HG03060 (cell line): ENCODE measurements around the gene MYZAP.

ENCODE experiments used
- ATAC-seq: cut with Tn5 transposase; IDR thresholded peaks from one replicate; pipeline ENCODE4 v1.9.1; 2021; ENCODE audit warnings: low read depth, moderate number of reproducible peaks; ENCODE audit not compliant: unreplicated experiment

MYZAP gene

DNA sequence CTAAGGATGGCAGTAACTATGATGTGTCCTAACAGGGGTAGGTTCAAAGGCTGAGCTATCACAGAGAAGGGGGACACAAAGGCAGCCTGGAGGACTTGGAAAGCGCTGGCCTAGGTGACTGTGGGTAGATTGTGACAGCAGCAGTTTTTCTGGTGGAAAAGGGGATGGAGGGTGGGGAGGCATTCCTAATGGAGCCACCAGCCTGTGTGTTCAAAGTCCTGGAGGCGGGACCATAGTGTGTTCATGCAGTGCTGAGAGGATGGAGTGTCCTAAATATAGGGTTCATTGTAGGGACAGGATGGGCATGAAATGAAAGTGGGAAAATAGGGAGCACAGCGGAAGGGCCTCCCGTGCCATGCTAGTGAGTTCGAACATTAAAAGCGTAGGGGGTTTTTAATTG is 63.3 kb downstream of the MYZAP start:
- ATAC-seq: no peak

DNA sequence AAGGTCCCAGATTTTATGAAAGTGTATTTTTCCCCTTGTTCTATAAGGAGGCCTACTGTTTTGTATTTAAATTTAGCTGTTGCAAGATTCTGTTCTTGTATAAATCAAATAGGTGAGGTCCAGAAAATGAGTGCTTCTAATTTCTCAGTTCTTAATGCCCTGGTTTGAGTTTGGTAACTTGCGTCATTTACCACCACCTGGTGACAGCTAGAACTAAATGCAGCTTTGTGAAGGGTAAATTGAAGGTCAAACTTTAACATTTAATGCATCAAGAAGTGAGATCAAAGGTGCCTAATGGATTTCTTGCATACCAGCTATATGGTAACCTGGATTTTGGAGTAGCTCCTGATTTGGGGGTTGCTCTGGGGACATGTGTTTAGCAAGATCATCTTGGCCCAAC is 64.1 kb downstream of the MYZAP start:
- ATAC-seq: no peak

DNA sequence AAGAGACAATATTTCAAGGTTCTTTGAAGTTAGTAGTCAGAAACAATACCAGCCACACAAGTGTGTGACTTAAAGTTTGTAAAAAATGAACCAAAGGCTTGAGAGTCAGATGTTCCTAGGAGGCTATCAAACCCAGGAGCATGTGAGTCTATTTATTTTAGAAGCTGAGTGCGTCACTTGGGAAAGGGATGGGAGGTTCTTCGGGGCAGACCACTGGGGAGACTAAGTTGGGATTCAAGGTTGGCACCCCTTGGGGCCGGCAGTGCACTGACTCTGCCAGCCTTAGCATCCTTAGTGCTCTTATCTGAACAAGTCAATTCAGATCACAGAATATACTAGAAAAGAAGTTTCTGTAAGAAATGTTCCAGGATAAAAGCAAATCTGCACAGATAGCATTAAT is 64.7 kb downstream of the MYZAP start:
- ATAC-seq: no peak

DNA sequence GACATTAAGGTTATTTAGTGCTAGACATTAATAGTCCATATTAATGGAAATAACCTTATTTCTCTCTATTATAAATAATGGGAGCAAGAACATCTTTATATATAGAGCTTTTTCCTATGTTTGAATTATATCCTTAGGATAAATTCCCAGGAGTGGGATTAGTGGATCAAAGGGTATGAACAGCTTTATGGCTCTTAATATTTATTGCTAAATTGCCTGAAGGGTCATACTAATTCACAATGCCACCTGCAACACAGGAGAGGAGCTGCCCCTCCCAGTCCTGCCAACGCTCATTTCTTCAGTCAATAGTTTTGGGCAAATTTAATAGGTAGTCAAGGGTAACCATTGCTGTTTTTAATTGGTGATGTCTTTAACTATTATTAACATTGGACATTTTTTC is 65.9 kb downstream of the MYZAP start:
- no peak for ATAC-seq

DNA sequence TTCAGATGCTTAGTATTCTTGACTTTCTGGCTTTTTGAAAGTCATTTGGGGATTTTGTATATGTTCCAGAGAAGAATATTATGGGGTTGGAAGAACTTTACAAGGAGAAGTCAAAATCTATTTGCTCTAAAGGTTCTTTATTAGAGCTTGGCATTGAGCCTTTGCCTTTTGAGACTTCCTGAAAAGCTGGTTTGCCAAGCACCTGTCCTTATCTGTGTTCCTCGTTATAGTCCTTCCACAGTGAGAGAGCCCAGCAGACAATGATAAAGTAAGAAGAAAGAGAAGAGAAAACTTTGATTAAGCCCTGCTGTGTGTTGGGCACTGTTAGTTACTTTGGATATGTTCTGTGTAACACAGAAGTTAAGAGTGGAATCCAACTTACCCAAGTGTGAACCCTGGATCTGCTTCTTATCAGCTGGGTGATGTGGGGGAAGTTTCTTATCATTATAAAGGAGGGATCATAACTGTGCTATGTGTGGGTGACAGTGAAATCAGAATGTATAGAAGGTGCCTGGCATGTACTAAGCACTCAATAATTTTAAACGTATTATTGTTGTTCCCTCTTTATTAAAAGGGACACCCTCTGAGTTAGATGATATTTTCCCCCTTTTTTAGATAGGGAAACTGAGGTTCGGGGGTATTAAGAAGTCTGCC is 70.5 kb downstream of the MYZAP start:
- no peak for ATAC-seq

DNA sequence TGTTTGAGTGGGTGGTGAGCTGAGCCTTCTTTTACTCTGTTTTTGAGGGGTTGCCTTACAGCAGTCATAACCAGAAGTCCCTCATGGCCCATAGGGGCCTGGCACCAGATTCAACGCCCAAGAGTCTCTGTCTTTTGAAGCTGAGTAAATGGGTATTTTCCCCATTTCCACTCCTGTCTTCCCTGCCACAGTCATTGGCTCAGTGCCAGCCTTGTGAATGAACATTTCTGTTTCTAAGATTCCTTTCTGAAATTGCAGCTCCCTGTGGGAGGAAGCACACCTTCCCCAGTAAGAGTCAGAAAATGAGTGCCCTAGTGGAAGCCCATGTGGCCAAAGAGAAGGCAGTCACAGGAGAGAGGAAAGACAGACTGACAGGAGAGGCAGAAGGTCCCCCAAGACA is 71.1 kb downstream of the MYZAP start:
- ATAC-seq: no peak

DNA sequence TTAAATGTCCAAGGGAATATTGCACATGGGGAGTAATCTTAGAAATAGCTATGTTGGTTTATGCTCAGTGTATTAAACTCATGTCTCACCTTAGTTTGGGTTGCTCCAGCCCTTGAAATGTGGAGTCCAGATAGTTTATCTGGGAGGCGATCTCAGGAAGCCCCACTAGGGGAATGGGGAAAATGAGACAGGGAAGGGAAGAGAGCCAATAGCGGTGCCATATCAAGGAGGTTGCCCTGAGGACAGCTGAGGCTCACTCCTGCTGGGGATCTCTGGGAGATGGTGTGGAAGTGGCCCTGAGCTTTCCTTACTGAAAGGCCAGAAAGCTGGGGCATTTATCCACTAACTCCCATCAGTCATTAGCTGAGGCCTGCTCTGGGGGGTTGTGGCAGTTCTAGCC is 71.6 kb downstream of the MYZAP start:
- no peak for ATAC-seq

DNA sequence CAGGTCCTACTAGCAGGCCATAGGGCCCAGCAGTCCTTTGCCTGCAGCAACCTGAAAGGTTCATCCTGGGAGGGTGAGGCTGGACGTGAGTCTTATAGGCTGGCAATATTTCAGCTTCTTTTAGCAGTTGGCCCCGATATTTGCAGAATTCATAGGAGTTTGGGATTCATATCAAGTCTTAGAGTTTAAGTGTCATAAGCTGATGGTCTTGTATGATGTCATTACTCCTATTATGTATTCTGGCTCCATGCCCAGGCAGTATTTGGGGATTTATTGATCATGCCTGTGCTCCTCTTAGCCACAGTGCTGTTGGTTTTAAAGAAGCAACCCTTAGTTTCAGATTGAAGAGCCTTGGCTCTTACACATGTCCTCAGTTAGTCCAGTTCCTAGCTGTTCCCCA is 73.5 kb downstream of the MYZAP start:
- no peak for ATAC-seq

DNA sequence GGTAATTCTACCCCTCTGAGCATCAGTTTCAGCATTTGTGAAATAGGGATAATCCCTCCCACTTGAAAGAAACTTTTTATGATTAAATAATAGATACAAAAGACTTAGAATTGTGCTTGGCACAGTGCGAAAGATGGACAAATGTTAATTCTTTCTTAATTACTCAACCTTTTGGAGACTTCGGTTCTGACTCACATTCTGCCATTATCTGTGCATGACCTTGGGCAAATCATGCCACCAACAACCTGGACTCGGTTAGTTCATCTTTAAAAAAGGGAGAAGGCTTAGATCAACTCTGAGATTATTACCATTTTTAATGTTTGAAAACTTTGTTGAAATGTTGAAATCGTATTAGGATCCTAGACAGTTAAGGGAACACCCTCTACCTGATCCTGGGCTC is 74.2 kb downstream of the MYZAP start:
- no peak for ATAC-seq

DNA sequence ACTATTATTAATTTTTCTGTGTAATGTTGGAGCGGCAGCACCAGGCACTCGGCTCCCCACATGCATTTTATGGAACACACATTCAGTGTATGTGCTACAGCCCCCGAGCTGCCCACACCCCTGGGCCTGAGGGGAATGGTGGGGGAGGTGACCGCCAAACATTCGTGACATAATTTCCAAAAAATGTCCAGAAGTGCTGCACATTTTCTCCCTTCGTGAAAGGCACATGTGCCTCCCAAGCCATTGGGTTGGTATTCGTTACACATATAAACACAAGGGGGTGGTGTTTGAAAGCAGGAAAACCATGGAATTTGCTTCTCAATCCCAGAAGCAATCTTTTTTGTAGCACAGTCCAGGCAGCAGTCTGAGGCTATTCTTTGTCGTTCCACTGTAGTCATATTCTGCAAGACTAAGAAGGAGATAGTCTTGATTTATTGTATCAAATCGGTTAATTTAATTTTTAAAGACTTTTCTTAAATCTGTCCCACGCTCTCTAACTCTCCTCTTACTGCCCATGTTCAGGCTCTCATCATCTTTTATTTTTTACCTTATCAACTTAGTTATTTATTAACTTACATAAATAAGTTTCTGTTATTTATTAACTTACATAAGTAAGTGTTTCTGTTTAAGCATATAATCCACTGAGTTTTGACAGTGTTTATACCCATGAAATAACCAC is 75.6 kb downstream of the MYZAP start:
- ATAC-seq: no peak

DNA sequence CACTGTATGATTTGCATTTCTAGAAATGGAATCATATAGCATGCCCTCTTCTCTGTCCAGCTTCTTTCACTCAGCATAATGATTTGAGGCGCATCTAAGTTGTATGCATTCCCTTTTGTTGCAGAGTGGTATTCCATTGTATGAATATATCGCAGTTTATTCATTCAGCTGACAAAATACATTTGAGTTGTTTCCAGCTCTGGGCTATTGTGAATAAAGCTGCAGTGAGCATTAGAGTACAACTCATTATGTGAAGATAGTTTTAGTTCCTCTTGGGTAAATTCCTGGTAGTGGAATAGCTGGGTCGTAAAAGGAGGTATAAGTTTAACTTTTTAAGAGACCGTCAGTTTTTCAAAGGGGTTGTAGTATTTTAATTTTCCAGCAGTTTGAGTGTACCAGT is 76.3 kb downstream of the MYZAP start:
- ATAC-seq: no peak

DNA sequence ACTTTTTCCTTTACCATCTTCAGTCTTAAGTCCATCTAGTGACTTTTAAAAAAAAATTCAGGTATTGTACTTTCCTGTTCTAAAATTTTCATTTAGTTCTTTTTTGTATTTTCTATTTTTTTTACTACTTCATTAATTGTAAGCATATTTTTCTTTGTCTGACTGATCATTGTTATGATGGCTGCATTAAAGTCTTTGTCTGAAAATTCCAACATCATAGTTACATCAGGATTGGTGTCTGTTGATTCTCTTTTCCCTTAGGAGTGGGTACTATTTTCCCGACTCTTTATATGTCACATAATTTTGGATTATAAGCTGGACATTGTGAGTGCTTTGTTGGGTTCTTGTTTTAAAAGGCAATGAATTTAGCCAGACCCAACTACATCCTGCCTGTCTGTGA is 79.9 kb downstream of the MYZAP start:
- ATAC-seq: no peak

DNA sequence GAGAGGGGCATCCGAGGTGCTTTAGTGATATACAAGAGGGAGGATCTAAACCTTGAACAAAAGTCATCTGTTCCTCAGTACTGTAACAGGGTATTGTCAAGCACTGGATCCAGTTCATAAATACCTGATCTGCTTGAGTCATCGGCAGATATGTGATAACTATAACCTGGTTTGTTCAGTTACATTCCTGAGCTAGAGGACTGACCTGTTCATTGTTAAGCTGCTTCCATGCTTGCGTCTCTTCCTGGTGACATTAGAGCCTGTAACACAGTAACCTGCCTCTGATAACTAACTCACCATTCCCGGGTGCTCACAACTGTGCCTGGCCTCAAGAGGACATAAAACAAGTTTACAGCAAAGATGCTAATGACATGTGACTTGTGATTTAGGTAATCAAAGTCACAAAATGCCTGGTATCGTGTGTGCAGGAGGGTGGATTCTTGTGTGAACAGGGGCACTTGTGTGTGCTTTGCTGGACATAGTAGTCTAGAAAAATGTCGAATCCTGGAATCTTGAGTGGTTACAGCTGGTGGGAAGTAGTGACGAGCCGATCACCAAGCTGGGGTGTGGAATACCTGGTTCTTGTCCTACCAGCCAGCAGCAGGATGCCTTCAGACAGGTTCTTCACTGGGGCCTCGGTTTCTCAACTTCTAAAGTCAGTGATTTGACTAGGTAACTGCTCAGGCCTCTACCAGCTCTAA is 83.9 kb downstream of the MYZAP start:
- ATAC-seq: no peak

DNA sequence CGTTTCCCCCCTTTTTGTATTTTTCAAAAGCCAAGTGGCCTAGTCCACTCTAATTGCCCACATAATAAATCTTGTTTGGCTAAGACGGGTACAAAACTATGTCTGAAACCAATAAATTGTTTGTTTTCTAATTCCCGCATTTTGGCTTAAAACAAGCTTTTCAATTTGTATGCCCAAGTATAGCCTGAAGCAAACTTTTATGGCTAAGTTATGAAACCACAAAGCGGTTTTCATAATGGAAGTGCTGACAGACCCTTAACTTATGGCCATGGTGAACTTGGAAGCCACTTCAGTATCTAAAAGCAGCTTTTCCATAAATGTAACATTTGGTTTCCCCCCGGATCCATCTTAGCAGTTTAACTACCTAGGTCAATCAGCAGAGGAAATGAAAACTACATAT is 84.9 kb downstream of the MYZAP start:
- ATAC-seq: no peak

DNA sequence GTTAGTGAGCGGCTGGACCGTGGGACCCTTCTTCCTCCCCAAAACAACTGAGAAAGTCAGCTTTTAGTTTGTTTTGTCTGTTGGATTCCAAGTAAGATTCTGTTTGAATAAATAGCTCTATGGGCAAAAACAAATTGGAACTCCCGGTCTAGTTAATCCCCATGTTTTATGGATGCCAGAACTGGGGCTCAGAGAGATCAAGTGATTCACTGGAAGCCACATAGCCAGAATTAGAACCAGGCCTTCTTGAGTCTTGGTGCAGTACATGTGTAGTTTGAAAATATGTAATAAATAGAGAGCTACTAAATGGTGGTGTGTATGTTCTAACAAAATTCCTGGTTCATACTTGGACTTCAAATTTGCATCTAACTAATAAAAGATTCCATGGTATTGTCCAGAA is 85.5 kb downstream of the MYZAP start:
- ATAC-seq: no peak

DNA sequence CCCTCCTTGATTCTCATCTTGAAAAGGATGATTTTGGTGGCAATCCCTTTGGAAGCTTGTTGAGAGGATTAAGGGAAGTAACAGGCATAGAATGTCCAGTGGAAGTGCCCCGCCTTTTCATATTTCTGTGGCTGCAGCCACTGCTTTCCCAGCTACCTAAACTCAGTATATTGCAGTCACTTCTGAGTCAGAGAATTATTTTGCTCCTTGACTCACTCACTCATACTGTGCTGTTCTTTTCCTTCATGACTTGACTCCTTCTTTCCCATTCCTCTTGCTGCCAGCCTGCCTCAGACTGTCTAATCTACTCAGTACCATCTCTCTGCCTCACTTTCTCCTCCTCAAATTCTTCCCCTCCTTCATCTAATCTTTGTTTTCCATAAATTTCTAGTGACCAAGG is 88.3 kb downstream of the MYZAP start:
- ATAC-seq: no peak

DNA sequence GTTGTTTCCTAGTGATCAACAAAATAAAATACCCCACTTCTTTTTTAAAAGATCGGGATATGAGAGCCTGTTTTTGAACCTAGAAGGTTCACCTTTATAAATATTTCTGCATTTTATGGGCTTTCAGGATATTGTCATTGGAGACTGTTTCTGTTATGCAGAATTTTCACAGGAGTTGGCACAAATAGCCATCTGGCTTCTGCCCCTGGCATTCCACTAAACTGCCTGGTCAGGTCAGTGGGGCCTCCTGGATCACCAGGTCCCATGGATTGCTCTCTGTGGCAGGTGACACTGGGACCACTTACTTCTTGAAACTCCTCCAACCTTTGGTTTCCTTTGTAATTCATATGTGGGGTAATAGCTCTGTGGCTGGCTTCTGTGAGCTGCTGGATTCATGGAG is 89.3 kb downstream of the MYZAP start:
- ATAC-seq: no peak

DNA sequence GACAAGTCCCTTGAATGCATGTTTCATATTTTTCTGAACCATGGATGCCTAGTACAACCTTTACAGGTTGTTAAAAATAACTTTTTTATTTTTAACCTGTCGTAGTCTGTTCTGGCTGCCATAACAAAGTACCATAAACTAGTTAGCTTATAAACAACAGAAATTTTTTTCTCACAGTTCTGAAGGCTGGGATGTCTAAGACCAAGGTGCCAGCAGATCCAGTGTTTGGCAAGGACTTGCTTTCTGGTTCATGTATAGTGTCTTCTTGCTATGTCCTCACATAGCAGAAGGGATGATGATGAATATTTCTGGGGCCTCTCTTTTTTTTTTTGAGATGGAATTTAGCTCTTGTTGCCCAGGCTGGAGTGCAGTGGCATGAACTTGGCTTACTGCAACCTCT is 91.8 kb downstream of the MYZAP start:
- ATAC-seq: no peak

DNA sequence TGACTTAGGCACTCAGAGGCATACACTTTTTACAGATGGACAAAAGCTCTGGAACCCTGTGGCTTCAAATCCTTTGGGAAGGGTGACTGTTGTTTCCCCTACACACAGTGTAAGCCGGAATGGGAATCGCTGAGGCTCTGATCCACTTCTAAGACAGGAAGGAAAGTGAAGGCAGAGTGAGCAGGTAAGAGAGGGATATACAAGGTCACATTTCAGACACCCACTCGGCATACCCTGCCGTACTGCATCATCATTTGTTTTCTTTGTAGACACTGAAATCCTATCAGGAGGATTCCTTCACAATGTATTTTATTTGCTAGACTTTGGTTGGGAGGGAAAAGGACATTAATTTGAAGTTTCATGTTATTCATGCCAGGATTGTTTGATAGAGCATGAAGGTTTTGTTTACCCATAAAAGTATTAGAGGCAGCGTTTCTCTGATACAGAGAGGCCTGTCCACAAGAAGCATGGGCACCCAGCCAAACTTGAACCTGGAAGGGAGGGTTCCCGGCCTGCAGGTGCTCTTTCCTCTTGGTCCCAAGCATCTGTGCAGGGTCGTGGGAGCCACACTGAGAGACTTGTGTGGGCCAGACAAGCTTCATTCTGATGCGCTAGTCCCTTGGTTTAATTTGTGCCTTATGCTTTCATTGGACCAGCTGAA is 92.9 kb downstream of the MYZAP start:
- no peak for ATAC-seq

DNA sequence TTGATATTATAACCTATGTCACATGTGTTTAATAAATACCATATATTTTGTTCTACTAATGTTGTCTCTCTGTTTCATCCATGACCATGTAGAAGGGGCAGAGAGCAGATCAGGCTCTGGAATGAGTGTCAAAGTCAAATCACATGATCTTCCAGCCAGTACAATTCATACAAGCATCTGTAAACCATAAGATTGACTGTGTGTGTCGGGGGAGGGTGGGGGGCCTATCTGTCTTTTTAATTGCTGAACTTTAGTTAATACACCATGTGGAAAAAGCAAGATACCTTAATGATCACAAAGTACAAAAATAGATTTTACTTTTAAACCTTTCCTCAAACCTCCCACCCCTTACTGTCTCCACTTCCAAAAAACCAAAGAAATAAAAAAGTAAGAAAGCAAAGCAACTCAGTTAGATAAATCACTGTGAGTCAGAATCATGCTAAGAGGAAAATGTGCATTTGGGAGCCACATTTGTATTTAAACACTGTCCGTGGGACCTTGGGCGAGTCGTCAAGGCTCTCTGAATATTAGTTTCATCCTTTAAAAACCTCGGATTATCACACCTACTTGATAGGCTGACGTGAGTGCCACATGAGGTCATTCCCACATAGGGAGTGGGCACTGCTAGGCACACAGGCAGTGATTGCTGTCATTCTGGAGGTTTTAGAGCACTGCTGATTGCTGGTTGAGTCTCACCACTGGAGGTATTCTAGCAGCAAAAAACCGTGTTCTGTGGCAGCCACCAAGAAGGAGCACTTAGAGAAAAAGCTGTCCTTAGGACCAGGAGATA is 93.8 kb downstream of the MYZAP start:
- ATAC-seq: no peak

DNA sequence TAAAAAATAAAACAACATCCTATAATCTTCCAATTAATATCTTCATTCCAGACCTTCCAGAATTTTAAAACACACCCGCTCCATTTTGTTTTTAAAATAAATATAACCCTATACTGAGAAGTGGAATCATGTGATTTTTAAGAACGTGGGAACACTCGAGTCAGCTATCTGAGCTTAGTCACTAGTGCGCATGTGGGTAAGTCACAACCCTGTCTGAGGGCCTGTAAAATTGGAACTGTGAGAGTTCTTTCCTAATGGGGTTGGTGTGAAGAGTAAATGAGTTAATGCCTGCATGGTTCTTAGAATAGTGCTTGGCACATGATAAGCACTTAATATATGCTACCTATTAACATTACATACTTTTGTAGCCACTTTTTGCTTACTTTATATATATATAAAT is 95.0 kb downstream of the MYZAP start:
- ATAC-seq: no peak
